Inflammatory macrophage treated with lipopolysaccharide for 4 hours (primary cell): ENCODE measurements around the gene SCGB1C2.

Experiments
- DNase-seq: peaks from one replicate; pipeline ENCODE4 v3.0.0-alpha.2; 2020

Gene SCGB1C2

GRCh38 chr17:173166-173911, 36.0 kb downstream of the SCGB1C2 start:
- DNase-seq: no peak

GRCh38 chr17:177155-177554, 39.8 kb downstream of the SCGB1C2 start:
- no peak for DNase-seq

GRCh38 chr17:177762-178161, 40.4 kb downstream of the SCGB1C2 start:
- no peak for DNase-seq

- no peak for DNase-seq
Measured at GRCh38 chr17:178292-179065, 41.1 kb downstream of the SCGB1C2 start.

GRCh38 chr17:179066-179432, 41.7 kb downstream of the SCGB1C2 start:
- DNase-seq: no peak

- DNase-seq: no peak
Measured at GRCh38 chr17:179781-180380, 42.5 kb downstream of the SCGB1C2 start.

GRCh38 chr17:180381-181244, 43.2 kb downstream of the SCGB1C2 start:
- no peak for DNase-seq

GRCh38 chr17:181245-182049, 44.1 kb downstream of the SCGB1C2 start, which contains the start of gene DOC2B:
Gene DOC2B, minus strand, starts transcription at chr17:181650. Its CDS starts 171 bp downstream, at chr17:181479.
- peak; percentile 38 for DNase-seq

- DNase-seq: no peak
Measured at GRCh38 chr17:182050-182751, 44.8 kb downstream of the SCGB1C2 start.

GRCh38 chr17:183021-183420, 45.7 kb downstream of the SCGB1C2 start:
- DNase-seq: no peak

GRCh38 chr17:185445-186138, 48.2 kb downstream of the SCGB1C2 start:
- no peak for DNase-seq

GRCh38 chr17:187130-187529, 49.8 kb downstream of the SCGB1C2 start:
- no peak for DNase-seq
